Spleen (tissue), 13 donors: Measurements from ENCODE around the gene ACOT11. TPM values are rescaled to one million over a fixed set of nuclear protein-coding genes. Genes with fewer than 3 reads are reported as not detected.

Experiments used
- DNase-seq: peaks from one replicate; pipeline ENCODE4 v3.0.0-alpha.2; 2020
- H3K27ac ChIP-seq, 8 donors: fragments of 200-600 bp; sonication (generic) in 7 of 8; 1 replicate in 4 of 8; 2 replicates in 4 of 8; pipeline versions ENCODE4 v1.5.0 to v1.8.0; 2016 to 2021; ENCODE audit warnings: inconsistent platforms in 4 of 8, mild to moderate bottlenecking in 4 of 8, moderate library complexity in 1 of 8
- H3K27me3 ChIP-seq, 7 donors: fragments of 200-600 bp; sonication (generic) in 6 of 7; replicated peaks in 1 of 7; 1 replicate in 4 of 7; 2 replicates in 3 of 7; pipeline versions ENCODE4 v1.5.0 to v1.8.0; 2016 to 2021; ENCODE audit warnings: inconsistent platforms in 3 of 7, mild to moderate bottlenecking in 1 of 7
- H3K36me3 ChIP-seq, 6 donors: fragments of 200-600 bp; sonication (generic) in 5 of 6; 1 replicate in 4 of 6; 2 replicates in 2 of 6; pipeline versions ENCODE4 v1.5.0 to v1.8.0; 2016 to 2021; ENCODE audit warnings: inconsistent platforms in 2 of 6
- H3K4me1 ChIP-seq, 6 donors: fragments of 200-600 bp; sonication (generic) in 5 of 6; 1 replicate in 3 of 6; 2 replicates in 3 of 6; pipeline versions ENCODE4 v1.5.0 to v1.8.0; 2016 to 2021; ENCODE audit warnings: inconsistent platforms in 3 of 6
- H3K4me3 ChIP-seq, 8 donors: fragments of 200-600 bp; sonication (generic) in 7 of 8; 1 replicate in 4 of 8; 2 replicates in 4 of 8; pipeline versions ENCODE4 v1.5.0 to v1.8.0; 2016 to 2021; ENCODE audit warnings: inconsistent platforms in 4 of 8, mild to moderate bottlenecking in 4 of 8, moderate library complexity in 2 of 8
- H3K9me3 ChIP-seq, 8 donors: fragments of 200-600 bp; sonication (generic) in 7 of 8; 1 replicate in 4 of 8; 2 replicates in 4 of 8; pipeline versions ENCODE4 v1.5.0 to v1.8.0; 2016 to 2021; ENCODE audit warnings: inconsistent platforms in 4 of 8
- CTCF ChIP-seq, 11 experiments: fragments of 200-600 bp in 7 of 11; fragments of 450-650 bp in 4 of 11; sonication (generic) in 4 of 11; IDR thresholded peaks in 8 of 11; conservative IDR thresholded peaks in 3 of 11; 1 replicate in 7 of 11; 2 replicates in 4 of 11; pipeline versions ENCODE4 v1.4.0 to v1.8.0; 2016 to 2021; ENCODE audit warnings: antibody characterized with exemption in 11 of 11, inconsistent platforms in 4 of 11, mild to moderate bottlenecking in 1 of 11
- POLR2A ChIP-seq, 3 donors: fragments of 450-650 bp; IDR thresholded peaks; one replicate each; pipeline ENCODE4 v1.5.1; 2017; ENCODE audit warnings: antibody characterized with exemption in 3 of 3, mild to moderate bottlenecking in 1 of 3
- POLR2AphosphoS5 ChIP-seq, 3 donors: sonication (generic); formaldehyde crosslinking; IDR thresholded peaks; one replicate each; pipeline ENCODE4 v1.5.1; 2017; ENCODE audit warnings: antibody characterized with exemption in 3 of 3
- WGBS, 5 donors: extraction: QIAGEN DNeasy Blood & Tissue Kit in 3 of 5; methylation state at CpG; one replicate each; pipeline versions ENCODE4 v1.1.5 to v1.1.7; 2013 to 2018; 5-methylcytosine and 5-hydroxymethylcytosine counted together
- intact Hi-C: fragments of 100-400 bp; cut with DNase I; formaldehyde crosslinking; loops from one replicate; pipeline ENCODE4 v1.15.0; 2023; ENCODE audit warnings: low total_unique reads
- long read RNA-seq, 2 donors: transcript quantifications; one replicate each; lab custom pipeline, GENCODE V29; 2026
- polyA plus RNA-seq, 3 donors: library from polyadenylated mRNA; stranded (reverse); fragments of 200-250 nt; gene quantifications; one replicate each; pipeline ENCODE4 v1.2.1, GENCODE V29; 2013
- total RNA-seq, 7 donors: library from RNA; depleted of rRNA in 3 of 7; stranded (reverse); fragments of >200 nt in 3 of 7; fragmentation: NEBNext Ultra II Directional in 4 of 7; extraction: Animal tissue kit (Norgen Biotek cat#: 25700) in 4 of 7; gene quantifications; one replicate each; pipeline versions ENCODE4 v1.1.0 to v1.2.1, GENCODE V29; 2016 to 2021
- donor health status: healthy with polysubstance abuse.
- donor health status: DM: no; HTN: no; CAD: no; lungs with moderate emphysema.
- donor health status: DM: no; HTN: no; CAD: no.
- donor health status: Bipolar disorder and iron deficiency.
- donor health status: healthy.
- donor health status: DM: no; HTN: no; CAD: no.
- donor health status: DM: yes; HTN: yes; CAD: no.

Gene ACOT11
- 1 to 10 TPM; 1.5 to 3.2 (median 2.5) TPM for total RNA-seq
- polyA plus RNA-seq = under 1 TPM; 0.30 to 0.86 (median 0.52) TPM
- long read RNA-seq, donor 1 = 0 reads
- long read RNA-seq, donor 2 = 0 reads

- H3K4me3 ChIP-seq = peak within 1 kb of the TSS in 3 of 8 donors; percentile 0 to 44 (median 14)
- peaks cover 0 to 2% (median 0%) of the 10 kb centered on the region in 7 donors for H3K27me3 ChIP-seq
- peak; percentile 80 for DNase-seq
- intact Hi-C loops = no loop called here
- peak in 6 of 11 experiments; percentile 30 to 49 (median 37) for TF ChIP-seq CTCF (IDR thresholded peaks at IDR 0.05 in 8 of 11, conservative IDR thresholded peaks at IDR 0.05 in 3 of 11)
- TF ChIP-seq POLR2A (IDR thresholded peaks at IDR 0.05) = no peak
- peak in 2 of 3 donors; percentile 9 to 42 for TF ChIP-seq POLR2AphosphoS5 (IDR thresholded peaks at IDR 0.05)
- 30 to 46% (median 35%) methylated on average over 13 to 25 of the region's 25 CpGs for WGBS, 5 donors
- H3K9me3 ChIP-seq = no peaks in the 10 kb centered on the region
- peaks cover under 1 to 28% (median 16%) of the 10 kb centered on the region in 6 donors for H3K4me1 ChIP-seq
- no peaks in the 10 kb centered on the region for H3K36me3 ChIP-seq
- peak within 1 kb of the TSS in 3 of 8 donors; percentile 18 to 33 (median 23) for H3K27ac ChIP-seq
Observed at GRCh38 chr1:54547601-54548388, at the start of gene ACOT11. Gene ACOT11 (plus strand): TSS chr1:54548228. CDS start chr1:54548310, 82 bp downstream.

GRCh38 chr1:54498383-54499096 lies 49.5 kb upstream of the ACOT11 start:
- Histone ChIP-seq H3K27me3 (peaks cover 0 to 75% (median 25%) of the 10 kb centered on the region in 7 donors), H3K27ac (no peak overlapping the region), H3K9me3 (peaks cover 0 to 13% (median 4%) of the 10 kb centered on the region in 8 donors), H3K4me1 (peaks cover 5 to 18% (median 16%) of the 10 kb centered on the region in 6 donors), H3K36me3 (no peaks in the 10 kb centered on the region), H3K4me3 (peak overlapping the region in 1 of 8 donors; percentile 64)
- TF ChIP-seq POLR2AphosphoS5 (IDR thresholded peaks at IDR 0.05) (no peak), CTCF (IDR thresholded peaks at IDR 0.05 in 8 of 11, conservative IDR thresholded peaks at IDR 0.05 in 3 of 11) (no peak), POLR2A (IDR thresholded peaks at IDR 0.05) (no peak)
- intact Hi-C loops = loop anchor here (10.0 kb wide), 1 partner anchor 306 kb away; the partner anchor contains the start of gene TTC22
- 62 to 72% (median 69%) methylated on average over 4 of the region's 4 CpGs for WGBS, 5 donors
- no peak for DNase-seq

- intact Hi-C loops = loop anchor here (10.0 kb wide), 1 partner anchor 306 kb away; the partner anchor contains the start of gene TTC22
- peaks cover 0 to 78% (median 25%) of the 10 kb centered on the region in 7 donors for H3K27me3 ChIP-seq
- peak overlapping the region in 7 of 8 donors; percentile 13 to 64 (median 28) for H3K4me3 ChIP-seq
Observed at GRCh38 chr1:54499097-54499359, 49.0 kb upstream of the ACOT11 start.

More at GRCh38 chr1:54499097-54499359, 49.0 kb upstream of the ACOT11 start:
- Histone ChIP-seq H3K36me3 (no peaks in the 10 kb centered on the region), H3K27ac (no peak overlapping the region), H3K9me3 (peaks cover 0 to 13% (median 4%) of the 10 kb centered on the region in 8 donors), H3K4me1 (peaks cover 5 to 18% (median 16%) of the 10 kb centered on the region in 6 donors)
- DNase-seq = no peak
- TF ChIP-seq POLR2AphosphoS5 (IDR thresholded peaks at IDR 0.05) (no peak), POLR2A (IDR thresholded peaks at IDR 0.05) (no peak), CTCF (IDR thresholded peaks at IDR 0.05 in 8 of 11, conservative IDR thresholded peaks at IDR 0.05 in 3 of 11) (no peak)
- 13 to 25% (median 16%) methylated on average over 7 to 9 of the region's 9 CpGs for WGBS, 5 donors
